GM12878 (cell line): ENCODE data around the gene SIK3. TPM values are rescaled to one million over a fixed set of nuclear protein-coding genes. Genes with fewer than 3 reads are reported as not detected.

Experiments used
- ATAC-seq: fragments of 200-7000 bp; cut with Tn5 transposase; 3 replicates; pipeline ENCODE4 v1.9.1; 2020; ENCODE audit warnings: mild to moderate bottlenecking, moderate library complexity
- BruUV-seq: library from RNA; stranded (reverse); fragments of 400-500 nt; replicated peaks from 2 replicates; lab custom pipeline; 2021; lab: Mats Ljungman, UMichigan
- CTCF ChIA-PET: fragments of 300-600 bp; sonication (Branson Sonifier 250); formaldehyde crosslinking; extraction: SDS; loops from one replicate; lab custom pipeline; 2021; ENCODE audit warnings: inconsistent platforms; lab: Yijun Ruan, JAX
- POLR2A ChIA-PET: fragments of 350-600 bp; formaldehyde crosslinking; extraction: SDS; loops from one replicate; lab custom pipeline; 2021; ENCODE audit warnings: inconsistent platforms; lab: Charles Lee
- RAD21 ChIA-PET: fragments of 300-600 bp; sonication (Branson Sonifier 250); formaldehyde crosslinking; loops from one replicate; lab custom pipeline; 2023; ENCODE audit warnings: antibody characterized with exemption; ENCODE audit not compliant: unreplicated experiment; lab: Charles Lee
- SMC1A ChIA-PET: fragments of 300-600 bp; sonication (Branson Sonifier 250); formaldehyde crosslinking; loops from one replicate; lab custom pipeline; 2023; ENCODE audit not compliant: unreplicated experiment, uncharacterized antibody; lab: Charles Lee
- DNase-seq: peaks from one replicate; pipeline ENCODE4 v3.0.0-alpha.2; 2011; ENCODE audit warnings: low read depth, low spot score
- FAIRE-seq: peaks from 3 replicates; lab custom pipeline; 2011; peaks lifted over from hg19 to GRCh38; lab: Jason Lieb, UNC
- H2AFZ ChIP-seq: 2 replicates; pipeline ENCODE4 v1.6.0; 2011; ENCODE audit warnings: low read depth, low read length, control low read depth; ENCODE audit not compliant: control insufficient read depth
- H3K27ac ChIP-seq: 2 replicates; pipeline ENCODE4 v1.5.1; 2011; ENCODE audit warnings: control low read depth; ENCODE audit not compliant: control insufficient read depth, insufficient read depth
- H3K27me3 ChIP-seq, 2 experiments: replicated peaks in 1 of 2; 2 replicates each; pipeline versions ENCODE4 v1.6.0 to v1.6.1; 2011; ENCODE audit warnings: low read length in 1 of 2; ENCODE audit not compliant: control insufficient read depth in 2 of 2, insufficient read depth in 2 of 2
- H3K36me3 ChIP-seq, 2 experiments: 2 replicates each; pipeline ENCODE4 v1.5.1; 2011; ENCODE audit warnings: low read length in 1 of 2; ENCODE audit not compliant: control insufficient read depth in 2 of 2, insufficient read depth in 2 of 2
- H3K4me1 ChIP-seq: 2 replicates; pipeline ENCODE4 v1.6.1; 2011; ENCODE audit warnings: mild to moderate bottlenecking, low read length, moderate library complexity, mixed read lengths; ENCODE audit not compliant: control insufficient read depth, insufficient read depth
- H3K4me2 ChIP-seq: 2 replicates; pipeline ENCODE4 v1.6.0; 2011; ENCODE audit warnings: control low read depth; ENCODE audit not compliant: control insufficient read depth, insufficient read depth
- H3K4me3 ChIP-seq: fragments of 200-600 bp; sonication (generic); 2 replicates; pipeline ENCODE4 v1.5.1; 2016
- H3K79me2 ChIP-seq: 2 replicates; pipeline ENCODE4 v1.6.0; 2011; ENCODE audit warnings: low read length; ENCODE audit not compliant: control insufficient read depth, insufficient read depth
- H3K9ac ChIP-seq: 2 replicates; pipeline ENCODE4 v1.8.0; 2011; ENCODE audit warnings: low read length, control low read depth, mixed read lengths; ENCODE audit not compliant: control insufficient read depth, insufficient read depth
- H3K9me3 ChIP-seq: replicated peaks from 3 replicates; pipeline ENCODE4 v1.5.1; 2011; ENCODE audit warnings: mild to moderate bottlenecking, low read length; ENCODE audit not compliant: control insufficient read depth, insufficient read depth
- H4K20me1 ChIP-seq: 2 replicates; pipeline ENCODE4 v1.6.0; 2011; ENCODE audit not compliant: control insufficient read depth, insufficient read depth
- ESRRA ChIP-seq: IDR thresholded peaks from 2 replicates; pipeline ENCODE4 v1.6.1; 2012; ENCODE audit warnings: mild to moderate bottlenecking, low read length, improper control_type of control experiment
- LARP7 ChIP-seq: fragments of 450-650 bp; IDR thresholded peaks from 2 replicates; pipeline ENCODE4 v1.6.1; 2017; ENCODE audit warnings: mild to moderate bottlenecking
- YY1 ChIP-seq: IDR thresholded peaks from 2 replicates; pipeline ENCODE4 v1.6.1; 2011; ENCODE audit warnings: low read depth, mild to moderate bottlenecking, low read length
- ZNF687 ChIP-seq: fragments of 450-650 bp; IDR thresholded peaks from 2 replicates; pipeline ENCODE4 v1.6.1; 2017; ENCODE audit warnings: mild to moderate bottlenecking, moderate library complexity
- WGBS: methylation state at CpG from one replicate; pipeline ENCODE4 v1.1.6; 2016; ENCODE audit warnings: low lambda C conversion rate; ENCODE audit not compliant: insufficient replicate concordance, insufficient coverage; ENCODE audit errors: missing lambda C conversion rate; 5-methylcytosine and 5-hydroxymethylcytosine counted together
- in situ Hi-C: fragments of 300-500 bp; cut with MboI; formaldehyde crosslinking; loops from 9 replicates; pipeline ENCODE4 v1.14.3; 2018; ENCODE audit warnings: mixed read lengths
- intact Hi-C: fragments of 100-400 bp; cut with micrococcal nuclease; formaldehyde crosslinking; loops from one replicate; pipeline ENCODE4 v1.14.2; 2022; ENCODE audit not compliant: unreplicated experiment
- polyA plus RNA-seq, 11 experiments: library from polyadenylated mRNA; depleted of rRNA in 4 of 11; unstranded in 6 of 11; stranded (reverse) in 5 of 11; fragments of >200 nt; fragmentation: Nextera tagmentation in 4 of 11; fragmentation: Illumina TruSeq in 1 of 11; extraction: Ambion mirVana in 4 of 11; extraction: Trizol in 1 of 11; gene quantifications; 1 replicate in 1 of 11; 2 replicates in 10 of 11; pipeline versions ENCODE4 v1.2.1 to v1.2.3, GENCODE V29; 2011 to 2016; ENCODE audit warnings: inconsistent platforms in 2 of 11, missing spikeins in 2 of 11, low read depth in 1 of 11
- total RNA-seq, 4 experiments: library from RNA; depleted of rRNA in 3 of 4; stranded (reverse); fragments of >200 nt in 3 of 4; fragmentation: Illumina TruSeq in 1 of 4; extraction: Trizol in 1 of 4; gene quantifications; 2 replicates each; pipeline versions ENCODE4 v1.2.1 to v1.2.3, GENCODE V29; 2013 to 2021

Gene SIK3
- total and polyA plus RNA-seq, 10 of the 15 experiments (the other 5 are each of a cell fraction or from before 2014, with no cell fraction given) = 2.5 to 31.9 (median 11.1) TPM

GRCh38 chr11:116910847-116911246 is 187.4 kb downstream of the SIK3 start:
- H3K9ac ChIP-seq = no peak overlapping the region
- H3K36me3 ChIP-seq = no peaks in the 10 kb centered on the region
- ChIA-PET CTCF (interaction anchor here (0.7 to 0.8 kb wide), 2 partner anchors 46 to 1462 kb away, joined by 3 read pairs; no protein-coding TSS in a partner anchor), RAD21 (interaction anchor here (1.1 kb wide), 1 partner anchor 178 kb away, joined by 3 read pairs; no protein-coding TSS in a partner anchor), POLR2A (no interaction called here), SMC1A (interaction anchor here (1.6 to 1.7 kb wide), 2 partner anchors 20 to 46 kb away, joined by 3 read pairs; no protein-coding TSS in a partner anchor)
- H3K27me3 ChIP-seq = no peaks in the 10 kb centered on the region
- intact Hi-C loops (no loop called here), in situ Hi-C loops (no loop called here)
- H3K4me1 ChIP-seq = no peaks in the 10 kb centered on the region
- DNase-seq (no peak), ATAC-seq (no peak), FAIRE-seq (no peak)
- BruUV-seq = no TSS peak
- no peaks in the 10 kb centered on the region for H3K9me3 ChIP-seq
- no peak overlapping the region for H2AFZ ChIP-seq
- H3K4me3 ChIP-seq = no peak overlapping the region
- 81% methylated on average over 4 of the region's 4 CpGs for WGBS
- H3K27ac ChIP-seq = no peak overlapping the region
- H3K4me2 ChIP-seq = no peak overlapping the region
- no peaks in the 10 kb centered on the region for H3K79me2 ChIP-seq
- TF ChIP-seq LARP7 (no peak), ESRRA (no peak), ZNF687 (no peak), YY1 (no peak)
- no peaks in the 10 kb centered on the region for H4K20me1 ChIP-seq
